ENCODE data around the gene MMP20.

DNA sequence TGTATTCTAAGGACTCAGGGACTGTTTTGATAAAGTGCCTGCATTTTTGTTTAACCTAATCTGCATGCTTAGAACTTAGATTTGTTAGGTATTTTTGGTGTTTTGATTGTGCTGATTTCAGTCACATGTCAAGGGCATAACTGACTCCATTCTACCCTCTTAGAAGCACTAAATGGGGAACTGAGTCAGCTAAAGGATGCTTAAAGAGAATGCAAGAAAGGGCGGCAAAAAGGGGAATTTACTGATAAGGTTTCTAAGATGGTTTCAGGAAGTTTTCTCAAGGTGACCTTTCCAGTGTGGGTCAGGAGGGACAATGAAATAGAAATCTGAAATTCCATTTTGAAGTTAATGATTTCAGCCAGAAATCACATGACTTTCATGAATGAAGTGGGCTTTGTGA lies 43.0 kb downstream of the MMP20 start:
- TF ChIP-seq CTCF (IDR thresholded peaks at IDR 0.05) (no peak), POLR2A (IDR thresholded peaks at IDR 0.05) (no peak)

All from heart left ventricle (tissue), 13 donors.